Neural cell (in vitro differentiated cells): ENCODE results near the gene CMTR2. TPM values are rescaled to one million over a fixed set of nuclear protein-coding genes. Genes with fewer than 3 reads are reported as not detected.

Source experiments
- H2AFZ ChIP-seq: fragments of 200-600, 300-800 bp; sonication (generic), shearing (Covaris generic); 2 replicates; pipeline ENCODE4 v1.6.0; 2014; ENCODE audit warnings: low read depth, mild to moderate bottlenecking, antibody characterized with exemption, low read length, moderate library complexity
- H3F3A ChIP-seq: fragments of 200-600 bp; shearing (Covaris generic); 2 replicates; pipeline ENCODE4 v1.6.1; 2016; ENCODE audit warnings: mild to moderate bottlenecking, moderate library complexity, mixed read lengths, antibody characterized with exemption, low read length; ENCODE audit not compliant: insufficient read depth, poor library complexity, severe bottlenecking
- H3K27ac ChIP-seq: fragments of 200-600, 300-800 bp; sonication (generic), shearing (Covaris generic); 2 replicates; pipeline ENCODE4 v1.5.1; 2014; ENCODE audit warnings: mild to moderate bottlenecking, low read length, moderate library complexity
- H3K27me3 ChIP-seq: fragments of 300-800, 200-600 bp; sonication (generic), shearing (Covaris generic); 2 replicates; pipeline ENCODE4 v1.6.0; 2014; ENCODE audit warnings: mild to moderate bottlenecking, low read depth, low read length, moderate library complexity; ENCODE audit not compliant: insufficient read depth
- H3K36me3 ChIP-seq: fragments of 300-800, 200-600 bp; sonication (generic), shearing (Covaris generic); 2 replicates; pipeline ENCODE4 v1.5.1; 2014; ENCODE audit warnings: mild to moderate bottlenecking, antibody characterized with exemption, low read length, moderate library complexity; ENCODE audit not compliant: insufficient read depth
- H3K4me2 ChIP-seq: fragments of 300-800, 200-600 bp; sonication (generic), shearing (Covaris generic); 2 replicates; pipeline ENCODE4 v1.6.0; 2014; ENCODE audit warnings: mild to moderate bottlenecking, low read length
- H3K4me3 ChIP-seq: fragments of 300-800, 200-600 bp; sonication (generic), shearing (Covaris generic); 2 replicates; pipeline ENCODE4 v1.5.1; 2014; ENCODE audit warnings: mild to moderate bottlenecking, low read length, moderate library complexity
- H3K79me2 ChIP-seq: fragments of 200-600 bp; shearing (Covaris generic); replicated peaks from 2 replicates; pipeline ENCODE4 v1.6.0; 2014; ENCODE audit warnings: mild to moderate bottlenecking, low read length, moderate library complexity; ENCODE audit not compliant: insufficient read depth
- H3K9ac ChIP-seq: fragments of 300-800, 200-600 bp; sonication (generic), shearing (Covaris generic); 2 replicates; pipeline ENCODE4 v1.6.1; 2016; ENCODE audit warnings: mild to moderate bottlenecking, low read length, mixed read lengths
- H3K9me2 ChIP-seq: fragments of 200-600 bp; shearing (Covaris generic); 2 replicates; pipeline ENCODE4 v1.6.1; 2016; ENCODE audit warnings: mild to moderate bottlenecking, low read length, mixed read lengths; ENCODE audit not compliant: insufficient read depth
- H3K9me3 ChIP-seq: fragments of 200-600, 300-800 bp; sonication (generic), shearing (Covaris generic); 2 replicates; pipeline ENCODE4 v1.6.1; 2016; ENCODE audit warnings: mild to moderate bottlenecking, mixed run types, low read length, moderate library complexity, mixed read lengths
- H4K20me1 ChIP-seq: fragments of 200-600 bp; shearing (Covaris generic); 2 replicates; pipeline ENCODE4 v1.6.1; 2016; ENCODE audit warnings: mild to moderate bottlenecking, mixed run types; ENCODE audit not compliant: insufficient read depth
- CTCF ChIP-seq: fragments of 450-650 bp; IDR thresholded peaks from 2 replicates; pipeline ENCODE4 v1.5.1; 2014; ENCODE audit warnings: antibody characterized with exemption, mild to moderate bottlenecking, moderate library complexity; ENCODE audit not compliant: poor library complexity, severe bottlenecking
- EP300 ChIP-seq: fragments of 450-650 bp; conservative IDR thresholded peaks from 2 replicates; pipeline ENCODE4 v1.6.1; 2014; ENCODE audit warnings: antibody characterized with exemption, mild to moderate bottlenecking, moderate library complexity; ENCODE audit not compliant: poor library complexity, severe bottlenecking
- EZH2 ChIP-seq: fragments of 200-600, 300-800 bp; shearing (Covaris generic), sonication (generic); IDR thresholded peaks from 2 replicates; pipeline ENCODE4 v1.6.1; 2014; ENCODE audit warnings: antibody characterized with exemption, low read length, borderline replicate concordance, mild to moderate bottlenecking; ENCODE audit not compliant: insufficient read depth, poor library complexity, severe bottlenecking
- MXI1 ChIP-seq: fragments of 450-650 bp; conservative IDR thresholded peaks from 2 replicates; pipeline ENCODE4 v1.6.1; 2014; ENCODE audit warnings: antibody characterized with exemption, mild to moderate bottlenecking; ENCODE audit not compliant: poor library complexity, severe bottlenecking
- POLR2AphosphoS5 ChIP-seq: IDR thresholded peaks from 2 replicates; pipeline ENCODE4 v1.6.1; 2012
- RAD21 ChIP-seq: fragments of 450-650 bp; conservative IDR thresholded peaks from 2 replicates; pipeline ENCODE4 v1.6.1; 2014; ENCODE audit warnings: antibody characterized with exemption, mild to moderate bottlenecking, moderate library complexity
- REST ChIP-seq: IDR thresholded peaks from 2 replicates; pipeline ENCODE4 v1.6.1; 2012; ENCODE audit warnings: borderline replicate concordance
- SMC3 ChIP-seq: fragments of 450-650 bp; conservative IDR thresholded peaks from 2 replicates; pipeline ENCODE4 v1.6.1; 2014; ENCODE audit warnings: antibody characterized with exemption, mild to moderate bottlenecking, moderate library complexity; ENCODE audit not compliant: poor library complexity
- TAF1 ChIP-seq: IDR thresholded peaks from 2 replicates; pipeline ENCODE4 v1.6.1; 2012; ENCODE audit warnings: low read depth
- polyA plus RNA-seq: library from polyadenylated mRNA; depleted of rRNA; stranded (reverse); fragments of >200 nt; gene quantifications from 2 replicates; pipeline ENCODE4 v1.2.3, GENCODE V29; 2014

CMTR2 gene
- polyA plus RNA-seq, 1 donor from 2014 or later = 46.9 TPM

- TF ChIP-seq POLR2AphosphoS5 (no peak), TAF1 (no peak), MXI1 (no peak), RAD21 (no peak), CTCF (no peak), EZH2 (no peak), REST (no peak), EP300 (no peak), SMC3 (no peak)
- Histone ChIP-seq H3K9me2 (no peaks in the 10 kb centered on the region), H3K9me3 (no peaks in the 10 kb centered on the region), H3K27ac (no peak overlapping the region), H3K27me3 (no peaks in the 10 kb centered on the region), H3K4me3 (no peak overlapping the region), H3F3A (no peaks in the 10 kb centered on the region), H3K4me2 (no peak overlapping the region), H3K9ac (no peak overlapping the region), H2AFZ (no peak overlapping the region), H4K20me1 (no peaks in the 10 kb centered on the region), H3K36me3 (no peaks in the 10 kb centered on the region), H3K79me2 (no peaks in the 10 kb centered on the region)
Observed at GRCh38 chr16:71250461-71251235, 38.6 kb downstream of the CMTR2 start.

GRCh38 chr16:71249399-71249798, 39.8 kb downstream of the CMTR2 start:
- no peaks in the 10 kb centered on the region for H3K79me2 ChIP-seq
- H4K20me1 ChIP-seq = no peaks in the 10 kb centered on the region
- H3K27ac ChIP-seq = no peak overlapping the region
- no peaks in the 10 kb centered on the region for H3F3A ChIP-seq
- H3K4me2 ChIP-seq = no peak overlapping the region
- H2AFZ ChIP-seq = no peak overlapping the region
- no peaks in the 10 kb centered on the region for H3K27me3 ChIP-seq
- H3K9me2 ChIP-seq = no peaks in the 10 kb centered on the region
- no peaks in the 10 kb centered on the region for H3K36me3 ChIP-seq
- TF ChIP-seq CTCF = no peak
- H3K4me3 ChIP-seq = no peak overlapping the region
- no peak overlapping the region for H3K9ac ChIP-seq
- H3K9me3 ChIP-seq = no peaks in the 10 kb centered on the region
